Measurements from ENCODE around the gene RRBP1. TPM values are rescaled to one million over a fixed set of nuclear protein-coding genes. Genes with fewer than 3 reads are reported as not detected.

RRBP1 gene
- total RNA-seq, 2 donors from 2014 or later, result 191 to 212 TPM

- H3K9ac ChIP-seq (ENCODE audit: extremely low read depth, low read length, poor library complexity, severe bottlenecking), result no peak overlapping the region
- H3K4me1 Mint-ChIP-seq, result peaks cover 30% of the 10 kb centered on the region
These were observed 30.7 kb upstream of the RRBP1 start for GRCh38 chr20:17712708-17713107.

GRCh38 chr20:17712201-17712600 lies 30.2 kb upstream of the RRBP1 start:
- WGBS, 2 experiments (ENCODE audit: insufficient coverage in 1 of 2, insufficient read length in 1 of 2), result 91 to 98% methylated on average over 4 of the region's 4 CpGs
- peaks cover 30% of the 10 kb centered on the region for H3K4me1 Mint-ChIP-seq
- H3K27ac ChIP-seq (ENCODE audit: low read depth, low read length), result no peak overlapping the region
- no peak overlapping the region for H3K9ac ChIP-seq (ENCODE audit: extremely low read depth, low read length, poor library complexity, severe bottlenecking)
- H3K27me3 ChIP-seq (ENCODE audit: control insufficient read depth, insufficient read depth, low read length, poor library complexity, severe bottlenecking), result no peaks in the 10 kb centered on the region
- no peak for TF ChIP-seq CTCF (conservative IDR thresholded peaks at IDR 0.05)
- DNase-seq, result no peak
- H3K36me3 Mint-ChIP-seq (ENCODE audit: low read depth), result no peaks in the 10 kb centered on the region
- H3K4me3 ChIP-seq (ENCODE audit: low read length), result no peak overlapping the region
- peaks cover 23% of the 10 kb centered on the region for H3K4me1 ChIP-seq (ENCODE audit: control insufficient read depth, insufficient read depth, low read length)
- H3K9me3 Mint-ChIP-seq, result no peaks in the 10 kb centered on the region
- H3K4me3 Mint-ChIP-seq, result no peak overlapping the region
- H3K27ac Mint-ChIP-seq, result no peak overlapping the region
- no peaks in the 10 kb centered on the region for H3K27me3 Mint-ChIP-seq (ENCODE audit: insufficient read depth)
- H3K9me3 ChIP-seq (ENCODE audit: control insufficient read depth, low read length), result no peaks in the 10 kb centered on the region
- H3K36me3 ChIP-seq (ENCODE audit: control insufficient read depth, insufficient read depth, low read length), result no peaks in the 10 kb centered on the region

More at GRCh38 chr20:17712708-17713107, 30.7 kb upstream of the RRBP1 start:
- Mint-ChIP-seq H3K27ac (no peak overlapping the region), H3K4me3 (no peak overlapping the region), H3K9me3 (no peaks in the 10 kb centered on the region), H3K36me3 (ENCODE audit: low read depth) (no peaks in the 10 kb centered on the region), H3K27me3 (ENCODE audit: insufficient read depth) (no peaks in the 10 kb centered on the region)
- Histone ChIP-seq H3K9me3 (ENCODE audit: control insufficient read depth, low read length) (no peaks in the 10 kb centered on the region), H3K36me3 (ENCODE audit: control insufficient read depth, insufficient read depth, low read length) (no peaks in the 10 kb centered on the region), H3K4me3 (ENCODE audit: low read length) (no peak overlapping the region), H3K27me3 (ENCODE audit: control insufficient read depth, insufficient read depth, low read length, poor library complexity, severe bottlenecking) (no peaks in the 10 kb centered on the region), H3K4me1 (ENCODE audit: control insufficient read depth, insufficient read depth, low read length) (peaks cover 23% of the 10 kb centered on the region), H3K27ac (ENCODE audit: low read depth, low read length) (no peak overlapping the region)
- no peak for DNase-seq
- WGBS, 2 experiments (ENCODE audit: insufficient coverage in 1 of 2, insufficient read length in 1 of 2), result 84 to 91% methylated on average over 3 to 5 of the region's 6 CpGs
- TF ChIP-seq CTCF (conservative IDR thresholded peaks at IDR 0.05), result no peak

GRCh38 chr20:17711267-17711627 lies 29.2 kb upstream of the RRBP1 start:
- Mint-ChIP-seq H3K36me3 (ENCODE audit: low read depth) (no peaks in the 10 kb centered on the region), H3K27ac (no peak overlapping the region), H3K27me3 (ENCODE audit: insufficient read depth) (no peaks in the 10 kb centered on the region), H3K9me3 (no peaks in the 10 kb centered on the region), H3K4me1 (peaks cover 30% of the 10 kb centered on the region), H3K4me3 (no peak overlapping the region)
- Histone ChIP-seq H3K4me1 (ENCODE audit: control insufficient read depth, insufficient read depth, low read length) (peaks cover 23% of the 10 kb centered on the region), H3K27me3 (ENCODE audit: control insufficient read depth, insufficient read depth, low read length, poor library complexity, severe bottlenecking) (no peaks in the 10 kb centered on the region), H3K4me3 (ENCODE audit: low read length) (no peak overlapping the region), H3K9me3 (ENCODE audit: control insufficient read depth, low read length) (no peaks in the 10 kb centered on the region), H3K27ac (ENCODE audit: low read depth, low read length) (no peak overlapping the region), H3K9ac (ENCODE audit: extremely low read depth, low read length, poor library complexity, severe bottlenecking) (no peak overlapping the region), H3K36me3 (ENCODE audit: control insufficient read depth, insufficient read depth, low read length) (no peaks in the 10 kb centered on the region)
- TF ChIP-seq CTCF (conservative IDR thresholded peaks at IDR 0.05), result no peak
- WGBS, 2 experiments (ENCODE audit: insufficient coverage in 1 of 2, insufficient read length in 1 of 2), result 89 to 100% methylated on average over 1 to 4 of the region's 5 CpGs
- no peak for DNase-seq

All from endodermal cell (in vitro differentiated cells).